A549 (cell line): ENCODE data around the gene RNF126.

Experiments used
- BHLHE40 ChIP-seq: IDR thresholded peaks from 2 replicates; pipeline ENCODE4 v1.6.1; 2012; ENCODE audit warnings: low read depth, low read length, inconsistent platforms
- EP300 ChIP-seq, 2 experiments: fragments of >200 bp; sonication (Bioruptor Twin); formaldehyde crosslinking; IDR thresholded peaks; 2 replicates in 1 of 2; 3 replicates in 1 of 2; pipeline ENCODE4 v1.6.1; 2016 to 2017
- HOXA7 ChIP-seq: fragments of 250-450 bp; sonication (Bioruptor Pico); IDR thresholded peaks from 2 replicates; pipeline ENCODE4 v1.5.0; 2020; ENCODE audit warnings: mild to moderate bottlenecking, moderate library complexity
- JUNB ChIP-seq: fragments of >200 bp; sonication (Bioruptor Twin); formaldehyde crosslinking; IDR thresholded peaks from 2 replicates; pipeline ENCODE4 v1.6.1; 2016
- MAZ ChIP-seq: fragments of 150-350 bp; IDR thresholded peaks from 2 replicates; pipeline ENCODE4 v1.6.1; 2014; ENCODE audit warnings: antibody characterized with exemption, low read depth, low read length, borderline replicate concordance
- POLR2A ChIP-seq: IDR thresholded peaks from 2 replicates; pipeline ENCODE4 v1.6.1; 2012; ENCODE audit warnings: mild to moderate bottlenecking, low read length
- RAD21 ChIP-seq, 2 experiments: fragments of >200 bp in 1 of 2; sonication (Bioruptor Twin) in 1 of 2; formaldehyde crosslinking in 1 of 2; IDR thresholded peaks in 1 of 2; conservative IDR thresholded peaks in 1 of 2; 2 replicates in 1 of 2; 3 replicates in 1 of 2; pipeline ENCODE4 v1.6.1; 2012 to 2018; ENCODE audit warnings: inconsistent platforms in 1 of 2
- SREBF2 ChIP-seq: fragments of 450-650 bp; IDR thresholded peaks from 2 replicates; pipeline ENCODE4 v1.6.1; 2014; ENCODE audit warnings: mild to moderate bottlenecking, moderate library complexity
- ZNF302 ChIP-seq: fragments of 250-450 bp; sonication (Bioruptor Pico); IDR thresholded peaks from 2 replicates; pipeline ENCODE4 v1.9.0; 2021; ENCODE audit warnings: inconsistent platforms, mild to moderate bottlenecking, moderate library complexity
- TF ChIP-seq, protein P1 (sequence below): fragments of >200 bp; sonication (Bioruptor Twin); formaldehyde crosslinking; IDR thresholded peaks from 3 replicates; pipeline ENCODE4 v1.5.1; 2016
- TF ChIP-seq, protein P2 (sequence below): fragments of >200 bp; sonication (Bioruptor Twin); formaldehyde crosslinking; IDR thresholded peaks from 3 replicates; pipeline ENCODE4 v1.6.1; 2016

DNA sequence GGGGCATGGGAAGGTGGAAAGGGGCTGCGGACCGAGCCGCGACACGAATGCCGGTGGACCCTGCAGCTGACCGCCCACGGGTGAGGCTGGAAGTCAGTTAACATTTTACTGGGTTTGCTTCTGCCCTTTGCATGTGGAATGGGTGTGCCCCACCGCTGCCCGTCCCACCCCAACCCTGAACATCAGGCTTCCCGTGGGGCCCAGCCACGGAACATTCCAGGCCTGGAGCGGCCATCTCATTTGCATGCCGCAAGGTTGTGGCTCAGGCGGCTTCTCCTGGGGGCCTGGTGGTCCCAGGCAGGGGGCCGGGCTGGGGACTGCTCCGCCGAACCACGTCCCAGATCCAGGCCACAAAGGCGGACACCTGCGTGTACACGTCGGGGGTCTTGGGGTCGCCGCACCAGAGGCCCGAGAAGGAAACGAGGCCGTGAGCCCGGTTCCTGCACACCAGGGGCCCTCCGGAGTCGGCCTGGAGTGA, 22.5 kb upstream of the RNF126 start:
- TF ChIP-seq RAD21 (conservative IDR thresholded peaks at IDR 0.05 in 1 of 2, IDR thresholded peaks at IDR 0.05 in 1 of 2): no peak
- TF ChIP-seq ZNF302 (CRISPR knock-in tag): no peak
- TF ChIP-seq, protein P1, sequence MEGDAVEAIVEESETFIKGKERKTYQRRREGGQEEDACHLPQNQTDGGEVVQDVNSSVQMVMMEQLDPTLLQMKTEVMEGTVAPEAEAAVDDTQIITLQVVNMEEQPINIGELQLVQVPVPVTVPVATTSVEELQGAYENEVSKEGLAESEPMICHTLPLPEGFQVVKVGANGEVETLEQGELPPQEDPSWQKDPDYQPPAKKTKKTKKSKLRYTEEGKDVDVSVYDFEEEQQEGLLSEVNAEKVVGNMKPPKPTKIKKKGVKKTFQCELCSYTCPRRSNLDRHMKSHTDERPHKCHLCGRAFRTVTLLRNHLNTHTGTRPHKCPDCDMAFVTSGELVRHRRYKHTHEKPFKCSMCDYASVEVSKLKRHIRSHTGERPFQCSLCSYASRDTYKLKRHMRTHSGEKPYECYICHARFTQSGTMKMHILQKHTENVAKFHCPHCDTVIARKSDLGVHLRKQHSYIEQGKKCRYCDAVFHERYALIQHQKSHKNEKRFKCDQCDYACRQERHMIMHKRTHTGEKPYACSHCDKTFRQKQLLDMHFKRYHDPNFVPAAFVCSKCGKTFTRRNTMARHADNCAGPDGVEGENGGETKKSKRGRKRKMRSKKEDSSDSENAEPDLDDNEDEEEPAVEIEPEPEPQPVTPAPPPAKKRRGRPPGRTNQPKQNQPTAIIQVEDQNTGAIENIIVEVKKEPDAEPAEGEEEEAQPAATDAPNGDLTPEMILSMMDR: no peak
- TF ChIP-seq HOXA7: no peak
- no peak for TF ChIP-seq POLR2A
- TF ChIP-seq BHLHE40: no peak
- no peak for TF ChIP-seq EP300 (IDR thresholded peaks at IDR 0.05)
- TF ChIP-seq MAZ: no peak
- no peak for TF ChIP-seq SREBF2
- TF ChIP-seq JUNB: no peak
- TF ChIP-seq, protein P2, sequence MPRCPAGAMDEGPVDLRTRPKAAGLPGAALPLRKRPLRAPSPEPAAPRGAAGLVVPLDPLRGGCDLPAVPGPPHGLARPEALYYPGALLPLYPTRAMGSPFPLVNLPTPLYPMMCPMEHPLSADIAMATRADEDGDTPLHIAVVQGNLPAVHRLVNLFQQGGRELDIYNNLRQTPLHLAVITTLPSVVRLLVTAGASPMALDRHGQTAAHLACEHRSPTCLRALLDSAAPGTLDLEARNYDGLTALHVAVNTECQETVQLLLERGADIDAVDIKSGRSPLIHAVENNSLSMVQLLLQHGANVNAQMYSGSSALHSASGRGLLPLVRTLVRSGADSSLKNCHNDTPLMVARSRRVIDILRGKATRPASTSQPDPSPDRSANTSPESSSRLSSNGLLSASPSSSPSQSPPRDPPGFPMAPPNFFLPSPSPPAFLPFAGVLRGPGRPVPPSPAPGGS: no peak
